Measurements from ENCODE around the gene C19orf67.

The C19orf67 gene

DNA sequence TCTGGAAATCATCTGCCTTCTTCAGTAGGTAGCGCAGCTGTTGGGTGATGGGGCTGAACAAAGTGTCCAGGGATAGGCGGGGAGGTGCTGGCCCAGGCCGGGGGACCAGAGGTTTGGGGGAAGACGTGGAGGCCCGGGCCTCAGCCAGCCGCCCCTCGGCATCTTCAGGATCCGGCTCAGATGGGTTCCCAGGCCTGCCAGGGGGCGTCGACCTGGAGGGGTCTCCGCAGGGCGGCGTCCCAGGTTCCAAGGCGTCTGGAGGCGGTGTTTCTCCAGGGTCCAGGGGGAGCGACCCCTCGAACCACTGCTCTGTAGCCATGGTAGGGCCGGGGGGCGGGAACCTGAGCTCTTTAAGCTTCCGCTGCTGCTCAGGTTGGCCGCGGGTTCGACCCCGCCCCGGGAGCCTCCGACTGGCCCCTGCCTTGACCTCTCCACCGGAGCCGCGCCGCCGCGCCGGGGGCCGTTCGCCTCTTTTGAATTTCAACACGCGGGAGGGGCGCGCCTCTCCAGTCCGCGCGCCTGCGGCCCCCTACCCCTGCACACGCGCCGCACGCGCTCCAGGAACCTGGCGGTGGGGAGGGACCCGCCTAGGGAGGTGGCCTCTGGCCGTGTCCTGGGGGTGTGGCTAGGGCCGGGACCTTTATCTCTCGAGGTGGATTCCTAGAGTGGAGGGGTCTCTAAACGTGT lies at the start of gene C19orf67:
TSS of gene C19orf67 (minus strand) at position 475 of the 687 bp plus-strand sequence. CDS start at position 319, 156 bp downstream.
- DNase-seq: no peak

DNA sequence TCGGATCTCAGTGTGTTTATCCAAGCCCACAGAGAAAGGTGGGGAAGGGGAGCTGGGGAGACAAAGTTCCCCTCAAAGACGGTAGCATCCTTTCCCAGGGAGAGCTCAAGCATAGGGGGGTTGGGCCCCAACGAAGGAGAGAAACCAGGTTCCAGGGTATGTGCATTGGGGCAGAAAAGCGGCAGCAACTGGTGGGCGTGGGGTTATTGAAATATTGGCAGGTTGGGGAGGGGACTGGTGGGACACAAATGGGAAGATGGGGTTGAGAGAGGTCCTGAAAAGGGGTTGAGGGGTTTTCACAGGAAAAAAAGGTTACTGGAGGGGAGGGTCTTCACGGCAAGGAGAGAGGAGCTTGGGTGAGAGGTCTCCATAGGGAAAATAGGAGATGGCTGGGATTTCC lies 49.8 kb upstream of the C19orf67 start:
- no peak for DNase-seq

DNA sequence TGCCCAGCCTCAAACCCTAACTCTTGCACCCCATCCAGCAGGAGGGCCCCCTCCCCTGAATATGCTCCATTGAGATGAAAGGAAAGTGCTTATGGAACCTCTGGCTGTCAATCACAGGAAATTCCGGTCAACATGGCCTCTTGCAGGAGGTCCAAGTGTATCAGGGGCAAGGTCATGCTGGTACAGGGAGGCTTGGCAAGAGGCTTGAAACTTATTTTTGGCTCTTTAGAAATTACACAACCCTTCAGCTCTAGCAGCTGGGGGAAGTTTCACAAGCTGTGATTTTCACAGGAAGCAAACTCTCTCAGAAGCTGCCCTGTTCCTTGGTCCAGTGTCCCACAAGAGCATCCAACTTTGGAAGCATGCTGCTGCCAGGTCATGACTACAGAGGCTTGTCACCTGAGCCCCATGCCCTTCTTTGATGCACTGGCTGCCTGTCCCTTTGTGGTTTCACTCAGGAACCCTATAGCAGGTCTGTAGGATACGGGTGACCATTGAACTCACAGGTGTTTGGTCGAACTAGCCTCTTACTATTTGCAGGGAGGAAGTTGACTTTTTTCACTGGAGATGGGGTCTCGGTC lies 42.4 kb upstream of the C19orf67 start:
- no peak for DNase-seq

DNA sequence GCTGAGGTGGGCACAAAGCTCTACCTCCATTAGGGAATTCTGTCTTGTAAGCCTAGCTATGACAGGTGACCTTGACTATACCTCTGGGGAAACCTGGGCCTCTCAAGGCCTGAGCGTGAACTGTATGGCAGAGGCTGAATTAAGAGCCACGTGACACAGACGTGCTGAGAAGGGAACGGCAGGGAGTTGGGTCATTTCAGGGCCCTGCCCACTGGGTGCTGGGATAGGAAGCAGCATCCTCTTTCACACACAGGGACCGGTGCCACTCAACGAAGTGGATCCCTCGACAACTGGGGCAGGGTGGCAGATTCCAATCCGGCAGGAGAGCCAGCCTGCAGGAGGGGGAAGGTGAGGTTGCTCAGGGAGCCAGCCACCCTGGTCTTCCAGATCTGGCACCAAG lies 41.6 kb upstream of the C19orf67 start:
- no peak for DNase-seq

DNA sequence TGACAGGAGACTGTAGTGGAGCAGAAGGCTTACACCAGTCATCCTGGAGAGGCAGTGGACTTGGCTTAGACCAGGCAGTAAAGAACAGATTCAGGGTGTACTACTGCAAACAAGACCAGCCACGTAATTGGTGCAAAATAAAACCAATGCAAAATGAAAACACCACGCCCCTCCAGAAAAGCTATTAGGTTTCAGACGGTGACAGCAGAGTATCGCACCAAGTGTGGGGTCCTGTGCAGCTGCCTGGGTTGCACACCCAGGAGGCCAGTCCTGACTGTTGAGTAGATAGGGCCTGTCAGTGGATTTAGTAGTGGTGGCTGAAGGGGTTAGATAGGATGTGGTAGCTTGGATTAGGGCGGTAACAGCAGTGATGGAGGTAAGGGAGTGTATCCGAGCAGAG lies 37.3 kb upstream of the C19orf67 start:
- no peak for DNase-seq

DNA sequence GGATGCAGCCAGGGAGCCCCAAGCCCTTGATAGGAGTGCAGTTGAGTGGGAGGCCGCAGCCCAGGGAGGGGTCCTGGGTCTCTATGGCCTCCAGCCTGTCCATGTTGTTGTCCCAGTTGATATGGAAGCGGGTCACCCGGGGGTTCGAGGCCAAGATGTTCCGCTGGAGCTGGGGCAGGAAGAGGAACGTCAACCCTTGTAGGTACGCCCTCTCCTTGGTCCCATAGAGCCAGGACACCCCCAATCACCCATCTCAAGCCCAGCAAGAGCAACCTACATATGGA lies 34.9 kb upstream of the C19orf67 start:
- no peak for DNase-seq

DNA sequence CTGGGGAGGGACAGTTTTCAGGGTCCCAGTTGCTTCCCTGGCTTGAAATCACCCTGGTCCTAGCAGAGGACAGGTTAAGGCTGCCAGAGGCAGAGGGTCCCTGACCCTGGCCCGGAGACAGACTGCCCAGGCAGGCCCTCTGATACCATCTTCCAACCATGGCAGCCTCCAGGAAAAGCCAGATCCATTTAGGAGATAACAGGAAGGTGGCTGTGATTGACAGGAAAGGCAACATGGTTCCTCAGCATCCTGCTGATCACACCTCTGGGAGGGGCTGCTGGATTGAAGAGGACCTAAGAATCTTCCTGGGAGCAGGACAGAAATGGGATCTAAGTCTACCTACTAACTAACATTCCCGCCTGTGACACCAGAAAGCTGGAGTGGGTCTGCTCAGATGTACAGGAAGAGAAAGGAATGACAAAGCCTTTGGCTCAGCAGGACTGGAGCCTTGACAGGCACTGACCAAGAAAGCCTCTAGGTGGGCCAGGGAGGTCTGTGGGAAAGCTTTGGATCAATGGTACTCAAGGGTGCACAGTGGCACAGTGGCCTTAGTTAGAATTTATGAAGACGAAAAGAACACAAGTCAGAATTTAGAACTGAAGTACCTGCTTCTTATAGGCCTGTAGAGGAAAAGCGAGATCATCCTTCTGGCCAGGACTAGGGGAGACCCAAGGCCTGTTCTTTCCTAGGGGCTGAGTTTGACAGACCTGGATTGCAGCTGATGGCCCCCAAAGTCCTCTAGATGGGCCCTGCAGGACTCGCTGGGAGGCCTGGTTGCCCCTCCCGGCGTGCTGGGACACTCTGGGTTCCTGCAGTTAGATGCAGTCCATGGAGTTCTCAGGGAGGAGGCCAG lies 34.3 kb upstream of the C19orf67 start:
- no peak for DNase-seq

DNA sequence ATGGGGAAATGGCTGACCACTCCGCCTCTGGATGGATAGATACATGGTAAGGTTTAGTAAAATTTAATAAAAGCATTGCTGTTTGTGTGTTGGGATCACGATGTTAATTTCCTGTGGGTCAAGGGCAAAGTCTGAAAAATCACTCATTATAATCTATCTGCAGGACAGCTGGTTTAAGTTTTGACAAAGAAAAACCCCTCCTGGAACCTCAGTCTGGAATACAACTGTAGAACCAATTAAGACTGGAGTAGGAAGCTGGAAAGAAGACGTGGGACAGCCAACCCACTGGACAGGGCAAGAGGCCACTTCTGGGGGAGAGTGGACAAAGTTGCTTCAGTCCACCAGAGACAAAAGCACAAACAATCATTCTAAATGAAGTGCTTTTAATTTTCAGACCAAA lies 33.6 kb upstream of the C19orf67 start:
- no peak for DNase-seq

DNA sequence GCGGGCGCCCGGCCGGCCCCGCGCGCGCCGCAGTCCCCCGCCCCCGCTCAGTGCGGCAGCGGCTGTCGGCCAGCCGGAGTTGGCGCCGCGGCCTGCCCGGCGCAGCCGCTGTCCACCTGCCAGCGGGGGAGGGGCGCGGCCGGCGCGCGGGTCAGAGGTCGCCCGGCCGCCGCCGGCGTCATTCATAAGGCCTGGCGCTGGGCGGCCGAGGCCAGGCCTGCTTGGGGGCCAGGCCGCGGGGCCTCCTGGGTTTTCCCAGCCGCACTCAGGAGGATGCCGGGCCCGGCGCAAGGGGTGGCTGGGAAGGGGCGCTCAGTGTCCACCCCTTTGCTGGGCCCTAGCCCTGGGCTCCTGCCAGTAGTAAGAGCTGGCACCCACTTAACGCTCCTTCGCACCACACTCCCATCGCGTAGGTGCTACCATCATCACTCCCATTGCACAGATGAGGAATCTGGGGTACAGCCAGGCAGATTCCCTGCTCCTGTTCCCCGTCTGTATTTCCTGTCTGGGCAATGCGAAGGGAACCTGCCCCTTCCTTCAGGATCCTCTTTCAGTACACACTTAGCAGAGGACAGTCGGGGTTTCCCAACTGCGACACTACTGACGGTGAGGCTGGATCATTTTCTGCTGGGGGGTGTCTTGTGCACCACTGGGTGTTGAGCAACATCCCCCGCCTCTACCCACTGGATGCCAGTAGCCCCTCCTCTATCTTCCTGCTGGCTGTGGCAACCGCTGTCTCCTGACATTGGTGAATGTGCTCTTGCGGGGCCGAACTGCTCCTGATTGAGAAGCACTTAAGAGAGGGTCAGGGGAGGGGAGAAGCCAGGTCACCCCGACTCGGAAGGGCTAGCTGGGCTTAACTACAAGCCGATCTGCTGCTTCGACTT lies 32.8 kb upstream of the C19orf67 start:
- DNase-seq: no peak

DNA sequence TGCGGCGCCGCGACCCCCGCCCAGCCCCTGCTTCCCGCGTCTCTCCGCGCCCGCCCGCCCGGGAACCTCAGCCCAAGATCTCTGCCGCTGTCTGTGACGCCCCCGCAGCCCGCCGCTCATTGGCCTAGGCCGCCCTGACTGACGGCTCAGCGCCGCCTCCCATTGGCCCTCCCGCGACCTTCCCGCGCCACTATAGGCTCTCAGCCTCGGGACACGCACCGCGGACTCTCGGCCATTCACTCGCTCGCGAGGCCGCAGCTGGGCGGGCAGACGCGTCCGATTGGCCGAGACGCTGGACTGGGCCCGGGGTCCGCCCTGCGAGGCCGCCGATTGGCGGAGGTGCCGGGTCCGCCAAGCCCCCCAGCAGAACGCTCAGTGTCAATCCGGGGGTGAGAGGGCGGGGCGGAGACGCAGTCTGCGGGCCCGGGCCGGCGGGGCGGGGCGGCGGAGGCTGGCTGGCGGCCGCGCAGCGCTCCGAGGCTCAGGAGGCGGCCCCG lies 32.1 kb upstream of the C19orf67 start, which contains the start of gene PRKACA:
TSS of gene PRKACA (minus strand) at position 95 of the 497 bp plus-strand sequence. CDS start 215 bp downstream, outside the sequence.
- DNase-seq: peak; percentile 98

DNA sequence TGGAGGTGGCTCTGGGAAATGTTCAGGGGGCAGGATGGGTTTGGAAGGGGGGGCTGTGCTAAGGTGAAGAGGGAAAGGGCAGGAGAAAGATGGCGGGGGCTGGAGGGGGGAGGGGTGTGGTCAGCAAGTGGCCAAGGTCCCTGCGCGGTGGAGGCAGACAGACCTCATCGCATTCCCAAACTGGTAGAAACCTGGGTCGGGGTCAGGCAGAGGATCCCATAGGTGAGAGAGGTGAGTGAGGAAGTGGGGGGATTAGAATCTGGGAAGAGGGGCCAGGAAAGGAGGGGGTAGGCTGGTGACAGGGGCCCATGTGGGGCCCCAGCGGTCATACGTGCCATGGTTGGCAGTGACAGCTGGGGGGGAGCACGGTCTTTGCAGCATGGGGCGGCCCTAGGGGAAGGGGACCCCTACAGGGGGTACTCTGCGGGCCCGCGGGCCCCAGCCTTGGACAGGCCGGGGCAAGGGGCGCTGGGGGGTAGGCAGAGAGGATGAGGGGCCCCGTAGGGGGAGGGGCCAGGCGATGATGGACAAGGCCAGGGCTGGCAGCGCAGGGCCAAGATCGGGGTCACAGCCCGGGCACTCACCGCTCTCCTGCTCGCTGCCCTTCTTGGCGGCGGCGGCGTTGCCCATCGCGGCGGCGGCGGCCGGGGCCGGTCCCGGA lies 31.5 kb upstream of the C19orf67 start:
- no peak for DNase-seq

DNA sequence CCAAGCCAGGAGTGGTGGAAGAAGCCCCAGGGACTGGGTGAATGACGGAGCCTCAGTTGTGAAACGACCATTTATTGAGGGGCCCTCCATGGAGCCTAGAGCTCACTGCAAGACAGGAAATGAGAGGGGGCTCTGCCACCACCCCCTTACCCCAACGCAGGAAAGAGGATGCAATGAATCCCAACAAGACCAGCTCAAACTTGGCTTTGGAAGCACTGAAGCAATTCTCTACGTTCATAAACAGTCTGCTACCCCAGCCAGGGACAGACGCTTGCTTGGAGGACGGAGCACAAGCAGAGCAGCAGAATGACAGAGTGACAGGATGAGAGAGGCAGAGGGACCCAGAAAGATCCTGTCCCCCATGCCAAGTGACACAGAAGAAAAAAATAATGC lies 30.9 kb upstream of the C19orf67 start:
- no peak for DNase-seq

DNA sequence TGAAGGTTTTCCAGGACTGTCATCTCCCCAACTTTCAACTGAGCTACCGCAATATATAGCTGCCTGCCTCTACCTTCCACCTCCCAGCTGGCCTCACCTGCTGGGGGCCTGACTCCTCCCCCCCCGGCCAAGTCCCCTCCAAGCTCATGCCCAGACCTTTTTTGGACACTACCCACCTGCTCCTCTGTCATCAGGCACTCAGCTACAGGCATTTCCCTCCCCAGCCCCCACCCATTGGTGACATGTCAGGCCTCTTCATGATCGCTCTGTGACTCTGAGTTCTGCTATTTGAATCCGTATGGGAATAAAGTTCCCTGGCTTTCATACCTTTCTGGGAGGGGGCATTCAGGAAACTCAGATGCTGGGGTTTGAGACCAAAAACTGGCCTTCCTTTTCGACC lies 30.2 kb upstream of the C19orf67 start:
- DNase-seq: no peak

DNA sequence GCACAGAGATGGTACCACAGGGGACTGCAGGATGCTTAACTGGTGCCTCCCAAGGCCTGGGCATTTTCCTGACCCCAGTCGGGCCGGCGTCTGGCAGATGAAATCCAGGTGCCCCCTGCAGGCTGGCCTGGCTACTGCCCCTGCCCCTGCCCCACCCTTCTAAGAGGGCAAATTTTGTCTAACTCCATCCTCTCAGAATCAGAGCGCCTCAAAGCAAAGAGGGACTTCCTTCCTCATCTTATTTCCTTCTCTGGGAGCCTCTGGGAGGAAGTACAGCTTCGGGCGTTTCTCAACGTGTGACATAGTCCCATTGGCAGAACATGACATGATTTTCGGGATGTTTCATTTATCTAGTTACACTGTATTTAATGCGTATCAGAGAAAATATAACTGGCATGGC lies 29.3 kb upstream of the C19orf67 start:
- DNase-seq: no peak

DNA sequence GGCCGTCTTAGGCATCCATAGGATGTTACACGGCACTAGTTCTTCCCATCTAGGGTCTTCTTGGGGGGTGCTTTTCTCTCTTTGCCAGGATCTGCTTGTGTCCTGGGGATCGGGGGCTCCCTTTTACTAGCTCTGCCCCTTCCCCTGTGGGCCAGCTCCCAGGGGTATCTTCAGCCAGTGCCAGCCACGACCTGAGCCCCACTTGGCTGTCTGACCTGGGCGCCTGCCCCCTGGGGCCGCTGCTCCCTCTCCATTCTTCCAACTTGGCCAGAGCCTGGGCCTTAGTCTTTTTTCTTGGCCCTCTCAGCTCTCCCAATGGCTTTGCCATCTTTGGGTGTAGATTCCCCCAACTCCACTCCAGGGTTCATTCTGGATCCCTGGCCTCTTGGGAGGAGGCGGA lies 28.9 kb upstream of the C19orf67 start:
- no peak for DNase-seq

DNA sequence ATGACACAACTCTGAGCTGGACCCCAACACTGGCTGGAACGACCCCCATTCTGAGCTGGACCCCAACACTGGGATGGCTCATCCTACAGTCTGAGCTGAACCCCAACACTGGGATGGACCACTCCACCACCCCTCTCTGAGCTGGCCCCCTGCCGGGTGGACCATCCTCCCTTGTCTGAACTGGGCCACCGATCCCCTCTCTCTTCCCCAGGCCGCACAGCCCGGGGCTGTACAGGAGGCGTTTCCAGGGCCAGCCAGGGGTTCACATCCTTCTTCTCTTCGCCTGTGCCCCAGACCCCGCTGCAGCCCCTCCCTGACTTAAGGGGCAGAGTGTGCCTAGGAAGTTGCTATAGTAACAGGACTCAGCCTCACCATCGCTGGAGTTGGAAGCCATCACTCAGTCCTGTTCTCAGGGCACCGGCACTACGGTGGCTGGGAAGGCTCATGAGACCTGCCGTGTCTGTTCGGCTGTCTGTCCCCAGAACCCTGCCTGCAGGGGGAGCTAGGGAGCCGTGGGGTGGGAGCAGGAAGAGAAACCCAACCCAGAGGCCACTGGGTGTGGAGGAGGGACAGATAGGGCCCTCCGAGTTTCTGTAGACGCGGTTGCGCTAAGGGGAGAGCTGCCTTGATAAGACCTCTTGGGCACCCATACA lies 28.3 kb upstream of the C19orf67 start:
- no peak for DNase-seq

DNA sequence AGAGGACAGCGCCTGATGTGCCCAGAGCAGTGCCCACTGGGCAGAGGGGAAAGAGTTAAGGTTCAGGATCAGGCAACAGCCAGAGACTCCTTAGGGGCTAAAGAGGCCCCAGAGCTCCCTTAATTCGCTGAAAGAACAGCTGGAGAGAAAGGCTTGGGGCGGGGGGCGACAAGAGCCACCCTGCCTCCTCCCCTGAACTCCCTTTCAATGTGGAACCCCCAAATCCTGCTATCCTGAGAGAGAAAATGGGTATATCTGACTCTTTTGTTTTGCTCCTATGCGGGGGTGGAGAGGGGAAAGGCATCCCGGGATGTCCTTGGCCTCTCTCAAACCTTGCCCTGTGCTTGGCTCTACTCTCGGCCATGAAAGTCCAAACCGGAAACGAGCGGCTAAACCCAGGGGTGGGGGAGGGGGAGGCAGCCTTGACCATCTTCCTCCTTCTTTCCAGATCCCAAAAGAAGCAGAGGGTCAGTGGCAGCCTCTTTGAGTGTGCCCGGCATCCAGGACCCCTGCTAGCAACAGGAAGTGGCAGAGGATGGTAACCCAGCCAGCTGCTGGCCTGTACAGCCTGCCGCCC lies 27.3 kb upstream of the C19orf67 start:
- no peak for DNase-seq

DNA sequence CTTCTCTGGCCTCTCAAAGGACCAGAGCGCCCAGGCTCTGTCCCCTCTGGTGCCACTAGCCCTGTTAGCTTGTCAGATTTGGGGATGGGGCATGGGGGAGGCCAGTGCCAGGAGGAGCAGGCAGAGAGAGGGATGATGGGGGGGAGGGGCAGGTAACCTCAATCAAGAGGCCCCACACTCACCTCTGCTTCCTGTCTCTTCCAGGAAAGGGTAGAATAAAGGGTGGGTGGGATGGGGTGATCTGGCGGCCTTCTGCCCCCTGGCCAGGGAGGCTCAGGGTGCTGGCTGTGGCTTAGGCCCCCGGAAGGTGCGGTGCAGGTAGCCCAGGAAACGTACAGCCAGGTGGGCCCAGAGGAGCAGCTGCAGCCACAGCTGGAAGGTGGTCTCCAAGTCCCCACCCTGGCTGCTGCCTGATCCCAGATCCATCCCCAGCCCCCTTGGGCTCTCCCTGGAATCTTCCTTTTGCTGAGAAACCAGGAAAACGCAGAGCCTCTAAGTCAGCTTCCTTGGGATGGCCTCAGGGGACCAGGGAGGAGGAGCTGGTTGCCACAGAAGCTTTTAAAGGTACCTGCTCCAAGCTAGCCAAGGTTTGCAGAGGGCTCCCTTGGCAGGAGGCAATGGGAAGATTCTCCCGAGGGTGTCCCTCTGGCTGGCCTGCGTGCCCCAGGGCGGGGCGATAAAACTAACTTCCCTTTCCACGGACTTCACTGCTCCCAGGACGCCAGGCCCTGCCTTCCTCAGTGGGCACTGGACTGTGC lies 26.6 kb upstream of the C19orf67 start:
- no peak for DNase-seq

DNA sequence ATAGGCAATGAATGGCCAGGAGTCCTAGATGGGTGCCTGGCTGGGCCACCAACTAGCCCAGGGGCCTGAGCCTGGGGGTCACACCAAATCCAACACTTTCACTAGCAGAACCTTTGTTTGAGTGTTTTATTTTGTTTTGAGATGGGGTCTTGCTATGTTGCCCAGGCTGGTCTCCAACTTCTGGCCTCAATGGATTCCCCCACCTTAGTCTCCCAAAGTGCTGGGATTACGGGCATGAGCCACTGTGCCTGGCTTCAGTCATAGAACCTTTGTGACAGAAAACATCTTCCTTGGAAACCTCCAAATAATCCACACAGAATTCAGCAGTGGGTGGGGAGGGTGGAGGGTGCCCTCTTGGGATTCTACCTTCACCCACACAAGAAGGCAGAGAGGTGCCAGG lies 25.9 kb upstream of the C19orf67 start:
- no peak for DNase-seq

DNA sequence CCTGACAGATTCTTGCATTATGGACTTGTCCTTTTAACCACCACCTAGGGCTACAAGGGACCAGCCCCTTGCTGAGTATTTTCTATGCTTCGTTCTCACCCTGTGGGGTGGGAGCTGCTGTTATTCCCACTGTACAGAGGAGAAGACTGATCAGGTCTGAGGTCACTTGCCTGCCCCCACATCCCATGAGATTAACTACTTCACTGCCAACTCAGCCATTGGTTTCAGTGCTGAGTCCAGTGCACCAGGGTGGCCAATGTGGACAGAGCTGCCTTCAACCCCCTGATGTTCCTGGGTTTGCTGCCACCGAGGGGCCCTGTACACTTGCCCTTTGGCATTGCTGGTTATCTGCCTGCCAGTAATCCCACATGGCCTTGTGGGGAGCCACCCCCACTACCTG lies 25.1 kb upstream of the C19orf67 start:
- DNase-seq: no peak
